Heart left ventricle (tissue), 16 donors: ENCODE results near the gene ZMYND10. TPM values are rescaled to one million over a fixed set of nuclear protein-coding genes. Genes with fewer than 3 reads are reported as not detected.
A peak's percentile ranks its signal among the peaks of the same experiment; 100 is the strongest.

Source experiments
- ATAC-seq, 4 donors: fragments of 200-7000 bp; cut with Tn5 transposase; one replicate each; pipeline ENCODE4 v1.9.1; 2020 to 2022; ENCODE audit warnings: moderate library complexity in 4 of 4, mild to moderate bottlenecking in 3 of 4, moderate number of reproducible peaks in 1 of 4
- DNase-seq, 5 donors: peaks; one replicate each; pipeline ENCODE4 v3.0.0-alpha.2; 2020
- H3K27ac ChIP-seq, 12 donors: fragments of 200-600 bp; sonication (generic) in 4 of 12; one replicate each; pipeline versions ENCODE4 v1.5.0 to v1.8.0; 2016 to 2022; ENCODE audit warnings: mild to moderate bottlenecking in 2 of 12
- H3K27me3 ChIP-seq, 9 donors: fragments of 200-600 bp; sonication (generic) in 2 of 9; one replicate each; pipeline versions ENCODE4 v1.5.1 to v1.8.0; 2016 to 2022; ENCODE audit warnings: mild to moderate bottlenecking in 3 of 9
- H3K36me3 ChIP-seq, 9 donors: fragments of 200-600 bp; sonication (generic) in 2 of 9; one replicate each; pipeline versions ENCODE4 v1.5.0 to v1.8.0; 2018 to 2022; ENCODE audit warnings: mild to moderate bottlenecking in 2 of 9
- H3K4me1 ChIP-seq, 12 donors: fragments of 200-600 bp; sonication (generic) in 4 of 12; one replicate each; pipeline versions ENCODE4 v1.5.0 to v1.8.0; 2016 to 2022; ENCODE audit warnings: mild to moderate bottlenecking in 3 of 12
- H3K4me3 ChIP-seq, 12 donors: fragments of 200-600 bp; sonication (generic) in 4 of 12; one replicate each; pipeline versions ENCODE4 v1.5.0 to v1.8.0; 2017 to 2022; ENCODE audit warnings: mild to moderate bottlenecking in 9 of 12, moderate library complexity in 4 of 12
- H3K9me3 ChIP-seq, 12 donors: fragments of 200-600 bp; sonication (generic) in 4 of 12; one replicate each; pipeline versions ENCODE4 v1.5.0 to v1.8.0; 2016 to 2022; ENCODE audit warnings: mild to moderate bottlenecking in 1 of 12
- POLR2A ChIP-seq, 2 donors: fragments of 450-650 bp; IDR thresholded peaks; one replicate each; pipeline ENCODE4 v1.6.1; 2017; ENCODE audit warnings: antibody characterized with exemption in 2 of 2, mild to moderate bottlenecking in 2 of 2, moderate library complexity in 2 of 2
- WGBS, 4 donors: extraction: QIAGEN DNeasy Blood & Tissue Kit in 2 of 4; methylation state at CpG; one replicate each; pipeline versions ENCODE4 v1.1.5 to v1.1.7; 2013 to 2018; 5-methylcytosine and 5-hydroxymethylcytosine counted together
- intact Hi-C, 10 donors: fragments of 100-400 bp; cut with DNase I; formaldehyde crosslinking; loops; one replicate each; pipeline versions ENCODE4 v1.11.1 to v1.14.2; 2022
- polyA plus RNA-seq, 2 donors: library from polyadenylated mRNA; stranded (reverse); fragments of 200-250 nt; gene quantifications; one replicate each; pipeline ENCODE4 v1.2.3, GENCODE V29; 2013
- total RNA-seq, 9 donors: library from RNA; depleted of rRNA in 2 of 9; stranded (reverse); fragments of >200 nt in 2 of 9; fragmentation: NEBNext Ultra II Directional in 3 of 9; extraction: Animal tissue kit (Norgen Biotek cat#: 25700) in 3 of 9; gene quantifications; one replicate each; pipeline versions ENCODE4 v1.1.0 to v1.2.4, GENCODE V29; 2016 to 2023
- TF ChIP-seq, protein P1 (sequence below), 12 donors: fragments of 200-600 bp; sonication (generic) in 4 of 12; IDR thresholded peaks; one replicate each; pipeline versions ENCODE4 v1.5.0 to v1.8.0; 2018 to 2022; ENCODE audit warnings: antibody characterized with exemption in 12 of 12, mild to moderate bottlenecking in 5 of 12
- donor health status: ischemic (EF 13 %, LVEDD 7.1; RV severe dilation, severe dysfunction).
- donor health status: healthy with polysubstance abuse.
- donor health status: DM: no; HTN: yes; CAD: no.
- donor health status: DM: no; HTN: no; CAD: no.
- donor health status: ischemic (EF 25% LVEDD 6.9; RV normal size, moderate dysfunction).
- donor health status: ischemic (EF 25% LVEDD 5.7; RV mildly dilated, moderate dysfunction).
- donor health status: healthy.
- donor health status: DM: yes; HTN: yes; CAD: no.
- donor health status: ischemic (EF 35%, LVEDD 5.7; RV mildly dilated, moderate dysfunction).
- donor health status: nonischemic (EF 11% LVEDD 7.7; RV severe dilation, severe dysfunction).
- donor health status: DM: yes; HTN: yes; CAD: no.
- donor health status: PGD.
- donor health status: ischemic (EF 29% LVEDD 5.4; RV normal size, mild dysfunction).
- donor health status: nonischemic (EF 23%, LVEDD 6.1; RV moderate dilation, normal function).

ZMYND10 gene
- total and polyA plus RNA-seq, 11 donors = 0.15 to 1.4 (median 0.66) TPM; not detected in 5

DNA sequence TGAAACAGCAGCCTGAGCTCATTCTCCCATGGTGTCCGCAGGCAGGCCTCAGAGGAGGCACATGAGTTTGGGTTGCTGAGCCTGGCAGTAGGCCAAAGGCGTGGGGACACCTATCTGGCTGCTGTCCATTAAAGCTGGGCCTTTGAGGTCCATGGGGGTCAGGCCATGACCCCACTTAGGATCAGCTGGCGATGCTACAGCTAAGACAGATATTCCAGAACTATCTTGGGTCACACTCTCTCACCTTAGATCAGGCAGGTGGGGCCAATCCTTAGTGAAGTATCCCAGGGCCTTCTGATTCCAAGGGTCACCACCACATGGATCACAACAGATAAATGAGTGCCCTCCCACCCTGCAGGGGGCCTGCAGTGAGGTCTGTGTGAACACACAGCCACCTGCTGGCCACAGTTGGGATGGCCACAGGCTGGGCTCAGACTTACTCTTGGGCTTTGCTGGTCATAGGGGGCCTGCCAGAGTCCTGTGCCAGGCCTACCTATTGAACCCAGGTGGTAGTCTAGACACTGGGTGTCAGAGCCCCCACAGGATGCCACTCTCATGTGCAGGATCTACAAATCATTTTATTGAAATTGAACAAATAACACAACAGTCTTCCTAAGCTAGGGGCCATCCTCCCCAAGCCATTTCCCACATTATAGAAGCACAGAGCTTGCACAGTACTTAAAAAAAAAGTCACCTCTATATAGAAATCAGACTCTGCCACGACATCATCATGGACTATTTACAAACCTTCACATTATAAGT lies 21.0 kb downstream of the ZMYND10 start:
- peak overlapping the region in 4 of 12 donors; percentile 4 to 10 (median 6) for H3K4me3 ChIP-seq
- H3K27me3 ChIP-seq = no peaks in the 10 kb centered on the region
- H3K27ac ChIP-seq = peak overlapping the region; percentile 93 to 99 (median 98)
- ATAC-seq (peak; percentile 4 to 20 (median 8)), DNase-seq (peak; percentile 70 to 87 (median 80))
- TF ChIP-seq POLR2A (IDR thresholded peaks at IDR 0.05) = no peak
- TF ChIP-seq, protein P1, sequence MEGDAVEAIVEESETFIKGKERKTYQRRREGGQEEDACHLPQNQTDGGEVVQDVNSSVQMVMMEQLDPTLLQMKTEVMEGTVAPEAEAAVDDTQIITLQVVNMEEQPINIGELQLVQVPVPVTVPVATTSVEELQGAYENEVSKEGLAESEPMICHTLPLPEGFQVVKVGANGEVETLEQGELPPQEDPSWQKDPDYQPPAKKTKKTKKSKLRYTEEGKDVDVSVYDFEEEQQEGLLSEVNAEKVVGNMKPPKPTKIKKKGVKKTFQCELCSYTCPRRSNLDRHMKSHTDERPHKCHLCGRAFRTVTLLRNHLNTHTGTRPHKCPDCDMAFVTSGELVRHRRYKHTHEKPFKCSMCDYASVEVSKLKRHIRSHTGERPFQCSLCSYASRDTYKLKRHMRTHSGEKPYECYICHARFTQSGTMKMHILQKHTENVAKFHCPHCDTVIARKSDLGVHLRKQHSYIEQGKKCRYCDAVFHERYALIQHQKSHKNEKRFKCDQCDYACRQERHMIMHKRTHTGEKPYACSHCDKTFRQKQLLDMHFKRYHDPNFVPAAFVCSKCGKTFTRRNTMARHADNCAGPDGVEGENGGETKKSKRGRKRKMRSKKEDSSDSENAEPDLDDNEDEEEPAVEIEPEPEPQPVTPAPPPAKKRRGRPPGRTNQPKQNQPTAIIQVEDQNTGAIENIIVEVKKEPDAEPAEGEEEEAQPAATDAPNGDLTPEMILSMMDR (IDR thresholded peaks at IDR 0.05) = peak; percentile 76 to 92 (median 86)
- intact Hi-C loops = loop anchor here in 9 of 10 donors (1.0 to 10.0 kb wide), 9 partner anchors 32 to 132 kb away; partner anchors contain the start of genes GNAI2 (in 3 of the 9), LSMEM2 (in 2 of the 9), GNAT1 (in 1 of the 9) and IFRD2 (in 1 of the 9)
- H3K9me3 ChIP-seq = no peaks in the 10 kb centered on the region
- WGBS, 4 donors = 8 to 47% (median 32%) methylated on average over 3 to 4 of the region's 4 CpGs
- H3K36me3 ChIP-seq = peaks cover 0 to 30% (median 23%) of the 10 kb centered on the region in 9 donors
- peaks cover 5 to 72% (median 52%) of the 10 kb centered on the region in 12 donors for H3K4me1 ChIP-seq

GRCh38 chr3:50323614-50324199 lies 21.8 kb downstream of the ZMYND10 start:
- ATAC-seq (peak; percentile 6 to 62 (median 32)), DNase-seq (peak; percentile 82 to 89 (median 84))
- TF ChIP-seq POLR2A (IDR thresholded peaks at IDR 0.05) = no peak
- TF ChIP-seq, protein P1 (IDR thresholded peaks at IDR 0.05) = peak in 4 of 12 donors; percentile 6 to 17 (median 10)
- intact Hi-C loops = loop anchor here in 9 of 10 donors (1.0 to 10.0 kb wide), 9 partner anchors 20 to 131 kb away; partner anchors contain the start of genes GNAI2 (in 3 of the 9), LSMEM2 (in 2 of the 9), GNAT1 (in 1 of the 9) and HYAL1 (in 1 of the 9)
- H3K27ac ChIP-seq = peak overlapping the region; percentile 93 to 99 (median 98)
- peaks cover 0 to 33% (median 26%) of the 10 kb centered on the region in 9 donors for H3K36me3 ChIP-seq
- H3K4me1 ChIP-seq = peaks cover 5 to 80% (median 57%) of the 10 kb centered on the region in 12 donors
- H3K4me3 ChIP-seq = peak overlapping the region in 10 of 12 donors; percentile 27 to 97 (median 90)
- WGBS, 4 donors = 40 to 56% (median 43%) methylated on average over 4 to 5 of the region's 5 CpGs
- no peaks in the 10 kb centered on the region for H3K27me3 ChIP-seq
- no peaks in the 10 kb centered on the region for H3K9me3 ChIP-seq

DNA sequence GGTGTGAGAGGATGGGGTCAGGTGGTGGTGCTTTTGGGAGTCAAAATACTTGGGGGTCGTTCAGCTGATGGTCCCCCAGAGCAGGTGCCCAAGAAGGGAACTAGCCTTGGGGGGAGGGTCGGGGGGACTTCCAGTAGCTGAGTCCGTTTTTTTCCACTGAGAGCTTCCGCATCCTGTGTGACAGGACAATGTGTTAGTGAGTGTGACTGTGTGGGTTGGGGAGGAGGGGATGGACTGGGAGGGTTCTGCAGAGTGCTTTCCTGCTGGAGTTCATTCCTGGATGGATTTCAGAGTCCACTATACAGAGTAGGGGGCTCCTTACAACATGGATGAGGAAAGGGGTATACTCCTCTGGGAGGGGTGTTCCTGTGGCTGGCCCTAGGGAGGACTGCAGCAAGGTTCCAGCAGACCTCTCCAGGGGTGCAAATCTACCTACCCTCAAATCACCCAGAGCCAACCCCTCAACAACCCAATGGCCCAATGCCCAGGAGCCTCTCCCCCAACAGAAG lies 22.4 kb downstream of the ZMYND10 start:
- Histone ChIP-seq H3K9me3 (no peaks in the 10 kb centered on the region), H3K27ac (peak overlapping the region; percentile 93 to 99 (median 98)), H3K4me1 (peaks cover 5 to 80% (median 58%) of the 10 kb centered on the region in 12 donors), H3K36me3 (peaks cover 0 to 39% (median 32%) of the 10 kb centered on the region in 9 donors), H3K27me3 (no peaks in the 10 kb centered on the region), H3K4me3 (peak overlapping the region in 10 of 12 donors; percentile 70 to 97 (median 90))
- intact Hi-C loops = loop anchor here in 7 of 10 donors (1.0 to 10.0 kb wide), 7 partner anchors 20 to 131 kb away; partner anchors contain the start of genes GNAI2 (in 3 of the 7), LSMEM2 (in 2 of the 7), GNAT1 (in 1 of the 7) and HYAL1 (in 1 of the 7)
- no peak for TF ChIP-seq POLR2A (IDR thresholded peaks at IDR 0.05)
- TF ChIP-seq, protein P1 (IDR thresholded peaks at IDR 0.05) = no peak
- WGBS, 4 donors = 36 to 48% (median 39%) methylated on average over 4 of the region's 4 CpGs
- DNase-seq (peak in 4 of 5 donors; percentile 57 to 79 (median 76)), ATAC-seq (peak; percentile 1 to 52 (median 13))
